BLaER1 (cell line): ENCODE results near the gene TJP1.

Source experiments
- H3K27ac ChIP-seq: shearing (Covaris generic); formaldehyde crosslinking; 2 replicates; pipeline ENCODE4 v1.8.1; 2022
- H3K27me3 ChIP-seq: shearing (Covaris generic); formaldehyde crosslinking; 2 replicates; pipeline ENCODE4 v1.8.1; 2022
- H3K36me3 ChIP-seq: shearing (Covaris generic); formaldehyde crosslinking; 2 replicates; pipeline ENCODE4 v1.8.1; 2022
- H3K4me1 ChIP-seq: shearing (Covaris generic); formaldehyde crosslinking; 2 replicates; pipeline ENCODE4 v1.8.1; 2022
- H3K4me2 ChIP-seq: shearing (Covaris generic); formaldehyde crosslinking; 2 replicates; pipeline ENCODE4 v1.8.1; 2022
- H3K4me3 ChIP-seq: shearing (Covaris generic); formaldehyde crosslinking; 2 replicates; pipeline ENCODE4 v1.8.1; 2022
- H3K9ac ChIP-seq: shearing (Covaris generic); formaldehyde crosslinking; 2 replicates; pipeline ENCODE4 v1.8.1; 2022
- H3K9me3 ChIP-seq: shearing (Covaris generic); formaldehyde crosslinking; 2 replicates; pipeline ENCODE4 v1.8.1; 2022
- H4K20me1 ChIP-seq: shearing (Covaris generic); formaldehyde crosslinking; 2 replicates; pipeline ENCODE4 v1.8.1; 2022
- Cebpa-rat ChIP-seq: shearing (Covaris generic); IDR thresholded peaks from 2 replicates; pipeline ENCODE4 v1.8.1; 2022

TJP1 gene

DNA sequence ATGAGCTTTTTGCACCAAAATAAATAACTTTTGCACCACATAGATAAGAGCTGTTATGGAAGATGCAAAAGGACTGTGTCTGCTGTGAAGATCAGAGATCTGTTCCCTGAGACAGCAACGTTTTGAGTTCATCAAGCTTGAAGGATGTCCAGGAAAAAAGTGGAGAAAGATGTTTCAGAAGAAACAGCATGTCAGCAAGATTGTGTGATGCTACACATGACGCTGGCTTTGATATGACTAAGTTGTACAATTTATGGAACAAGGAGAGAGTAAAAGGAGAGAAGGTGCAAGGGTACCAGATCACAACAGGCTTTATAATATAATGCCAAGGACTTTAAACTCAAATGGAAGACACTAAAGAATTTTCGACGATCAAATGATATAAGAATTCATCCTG lies 16.6 kb downstream of the TJP1 start:
- H3K27me3 ChIP-seq: no peaks in the 10 kb centered on the region
- no peak overlapping the region for H3K9ac ChIP-seq
- peaks cover 5% of the 10 kb centered on the region for H3K4me1 ChIP-seq
- no peaks in the 10 kb centered on the region for H3K36me3 ChIP-seq
- H3K4me3 ChIP-seq: no peak overlapping the region
- TF ChIP-seq Cebpa-rat: no peak
- no peaks in the 10 kb centered on the region for H4K20me1 ChIP-seq
- H3K4me2 ChIP-seq: no peak overlapping the region
- H3K27ac ChIP-seq: no peak overlapping the region
- no peaks in the 10 kb centered on the region for H3K9me3 ChIP-seq

DNA sequence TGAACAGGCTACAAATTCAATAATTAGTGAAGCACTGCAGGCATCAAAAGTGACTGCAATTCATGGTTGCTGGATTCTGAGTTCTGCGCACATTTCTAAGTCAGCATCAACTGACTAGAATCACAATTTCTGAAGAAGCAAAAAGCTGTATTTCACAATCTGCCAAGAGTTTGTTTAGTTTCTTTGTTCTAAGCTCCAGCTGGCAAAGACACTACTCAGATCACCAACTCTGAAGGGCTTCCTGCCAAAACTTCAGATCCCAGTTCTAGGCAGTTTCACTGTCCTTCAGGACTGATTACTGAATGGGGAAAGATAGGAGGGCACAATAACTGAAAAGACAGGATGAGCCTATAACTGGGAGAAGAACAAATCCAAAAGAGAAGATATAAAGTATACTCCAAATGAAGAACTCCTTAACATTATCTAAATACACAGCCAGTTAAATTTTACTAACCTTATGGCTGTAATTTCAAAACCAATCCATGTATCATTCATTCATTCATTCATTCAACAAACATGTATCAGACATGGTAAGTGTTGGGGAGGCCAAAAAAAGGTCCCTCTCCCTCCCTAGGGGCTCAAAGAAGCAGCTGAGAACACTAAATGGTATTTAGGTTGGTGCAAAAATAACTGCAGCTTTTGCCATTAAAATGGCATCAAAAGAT lies 17.1 kb downstream of the TJP1 start:
- Histone ChIP-seq H3K27ac (no peak overlapping the region), H3K9ac (no peak overlapping the region), H3K4me2 (no peak overlapping the region), H3K36me3 (no peaks in the 10 kb centered on the region), H3K27me3 (no peaks in the 10 kb centered on the region), H3K4me1 (peaks cover 10% of the 10 kb centered on the region), H3K4me3 (no peak overlapping the region), H4K20me1 (no peaks in the 10 kb centered on the region), H3K9me3 (no peaks in the 10 kb centered on the region)
- TF ChIP-seq Cebpa-rat: no peak

DNA sequence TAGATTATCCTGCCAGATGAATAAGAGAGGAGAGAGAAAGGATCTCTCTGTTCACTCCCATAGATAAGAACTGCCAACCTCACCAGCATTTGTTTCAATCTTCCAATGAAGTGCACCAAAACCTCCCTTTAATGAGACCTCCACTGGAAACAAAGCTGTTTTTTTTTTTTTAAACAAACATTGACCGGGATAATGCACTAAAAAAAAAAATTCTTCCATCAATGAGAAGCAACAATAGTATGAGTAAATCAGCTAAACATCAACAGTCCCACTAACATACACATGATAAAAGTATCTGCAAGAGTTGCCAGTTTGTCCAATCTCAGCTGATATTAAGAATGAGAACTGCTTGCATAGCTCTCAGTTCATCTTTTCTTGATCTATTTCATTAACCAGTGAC lies 19.9 kb downstream of the TJP1 start:
- Histone ChIP-seq H3K4me2 (no peak overlapping the region), H3K27ac (no peak overlapping the region), H4K20me1 (no peaks in the 10 kb centered on the region), H3K27me3 (no peaks in the 10 kb centered on the region), H3K4me1 (peaks cover 11% of the 10 kb centered on the region), H3K9ac (no peak overlapping the region), H3K9me3 (no peaks in the 10 kb centered on the region), H3K36me3 (no peaks in the 10 kb centered on the region), H3K4me3 (no peak overlapping the region)
- no peak for TF ChIP-seq Cebpa-rat

- no peaks in the 10 kb centered on the region for H3K36me3 ChIP-seq
- no peaks in the 10 kb centered on the region for H3K27me3 ChIP-seq
- H3K9me3 ChIP-seq: no peaks in the 10 kb centered on the region
- H3K27ac ChIP-seq: no peak overlapping the region
- H3K4me3 ChIP-seq: no peak overlapping the region
- no peak for TF ChIP-seq Cebpa-rat
- no peak overlapping the region for H3K9ac ChIP-seq
- peaks cover 11% of the 10 kb centered on the region for H3K4me1 ChIP-seq
- H3K4me2 ChIP-seq: peak overlapping the region; percentile 20
- H4K20me1 ChIP-seq: no peaks in the 10 kb centered on the region
Observed at GRCh38 chr15:29800491-29801366, 21.5 kb downstream of the TJP1 start.

DNA sequence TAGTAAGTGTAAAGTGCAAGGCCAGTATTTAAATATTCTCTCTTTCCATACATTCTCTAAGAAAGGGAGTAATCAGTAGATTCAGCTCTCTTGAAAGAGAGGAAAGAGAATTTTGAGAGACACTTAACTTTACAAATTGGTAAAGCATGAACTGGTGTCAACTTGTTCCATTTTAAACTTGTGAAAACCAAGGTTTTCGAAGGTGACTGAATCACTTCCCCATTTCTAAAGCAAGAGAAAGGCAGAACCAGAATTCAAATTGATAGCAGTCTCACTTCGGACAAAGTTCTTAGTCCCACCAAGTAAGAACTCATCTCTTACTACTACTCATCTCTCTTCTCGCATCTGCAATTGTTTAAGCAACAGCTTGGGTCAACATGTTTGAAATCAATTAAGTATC lies 22.4 kb downstream of the TJP1 start:
- TF ChIP-seq Cebpa-rat: no peak
- H3K27ac ChIP-seq: no peak overlapping the region
- H3K4me1 ChIP-seq: peaks cover 11% of the 10 kb centered on the region
- no peaks in the 10 kb centered on the region for H3K27me3 ChIP-seq
- H3K4me2 ChIP-seq: no peak overlapping the region
- no peak overlapping the region for H3K9ac ChIP-seq
- no peaks in the 10 kb centered on the region for H3K36me3 ChIP-seq
- H4K20me1 ChIP-seq: no peaks in the 10 kb centered on the region
- H3K4me3 ChIP-seq: no peak overlapping the region
- no peaks in the 10 kb centered on the region for H3K9me3 ChIP-seq

DNA sequence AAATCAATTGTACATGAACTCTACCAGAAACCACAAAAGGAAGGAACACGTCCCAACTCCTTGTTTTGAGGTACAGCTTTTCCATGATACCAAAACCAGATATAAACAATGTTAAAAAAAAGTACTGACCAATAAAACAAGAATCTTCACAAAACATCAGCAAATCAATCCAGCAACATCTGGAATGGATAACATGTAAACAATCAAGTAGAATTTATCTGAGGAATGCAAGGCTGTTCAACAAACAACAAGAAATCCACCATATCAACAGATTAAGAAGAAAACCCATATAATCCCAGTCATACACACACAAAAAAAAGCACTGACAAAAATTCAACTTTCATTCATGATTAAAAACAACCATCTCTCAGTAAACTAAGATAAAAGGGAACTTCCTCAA lies 26.7 kb downstream of the TJP1 start:
- H3K27me3 ChIP-seq: no peaks in the 10 kb centered on the region
- no peak overlapping the region for H3K4me3 ChIP-seq
- TF ChIP-seq Cebpa-rat: no peak
- H3K9me3 ChIP-seq: no peaks in the 10 kb centered on the region
- H4K20me1 ChIP-seq: no peaks in the 10 kb centered on the region
- no peaks in the 10 kb centered on the region for H3K36me3 ChIP-seq
- no peak overlapping the region for H3K9ac ChIP-seq
- H3K27ac ChIP-seq: no peak overlapping the region
- no peak overlapping the region for H3K4me2 ChIP-seq
- peaks cover 6% of the 10 kb centered on the region for H3K4me1 ChIP-seq

GRCh38 chr15:29792426-29793159 lies 29.7 kb downstream of the TJP1 start:
- no peak overlapping the region for H3K9ac ChIP-seq
- no peak for TF ChIP-seq Cebpa-rat
- no peak overlapping the region for H3K27ac ChIP-seq
- no peaks in the 10 kb centered on the region for H3K36me3 ChIP-seq
- H3K27me3 ChIP-seq: no peaks in the 10 kb centered on the region
- H4K20me1 ChIP-seq: no peaks in the 10 kb centered on the region
- H3K4me1 ChIP-seq: no peaks in the 10 kb centered on the region
- H3K9me3 ChIP-seq: no peaks in the 10 kb centered on the region
- no peak overlapping the region for H3K4me2 ChIP-seq
- no peak overlapping the region for H3K4me3 ChIP-seq

DNA sequence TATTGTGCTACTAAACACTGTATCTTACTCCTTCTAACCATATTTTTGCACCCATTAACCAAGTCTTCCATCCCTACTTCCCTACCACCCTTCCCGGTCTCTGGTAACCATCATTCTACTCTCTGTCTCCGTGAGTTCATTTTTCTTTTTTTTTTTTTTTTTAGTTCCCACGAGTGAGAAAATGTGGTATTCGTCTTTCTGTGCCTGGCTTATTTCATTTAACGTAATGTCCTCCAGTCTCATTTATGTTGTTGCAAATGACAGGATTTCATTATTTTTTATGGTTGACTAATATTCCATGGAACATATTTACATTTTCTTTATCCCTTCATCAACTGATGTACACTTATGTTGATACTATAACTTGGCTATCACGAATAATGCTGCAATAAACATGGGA lies 31.7 kb downstream of the TJP1 start:
- H3K4me3 ChIP-seq: no peak overlapping the region
- no peak overlapping the region for H3K4me2 ChIP-seq
- no peaks in the 10 kb centered on the region for H3K27me3 ChIP-seq
- no peak for TF ChIP-seq Cebpa-rat
- no peak overlapping the region for H3K9ac ChIP-seq
- no peaks in the 10 kb centered on the region for H4K20me1 ChIP-seq
- H3K9me3 ChIP-seq: no peaks in the 10 kb centered on the region
- no peaks in the 10 kb centered on the region for H3K36me3 ChIP-seq
- H3K27ac ChIP-seq: no peak overlapping the region
- no peaks in the 10 kb centered on the region for H3K4me1 ChIP-seq

- Histone ChIP-seq H4K20me1 (no peaks in the 10 kb centered on the region), H3K27ac (no peak overlapping the region), H3K36me3 (no peaks in the 10 kb centered on the region), H3K9me3 (no peaks in the 10 kb centered on the region), H3K4me1 (no peaks in the 10 kb centered on the region), H3K27me3 (no peaks in the 10 kb centered on the region), H3K4me2 (no peak overlapping the region), H3K4me3 (no peak overlapping the region), H3K9ac (no peak overlapping the region)
- TF ChIP-seq Cebpa-rat: no peak
Observed at GRCh38 chr15:29789871-29790270, 32.4 kb downstream of the TJP1 start.
